HG02610 (cell line): ENCODE results near the gene MAMDC2.

Source experiments
- ATAC-seq: cut with Tn5 transposase; IDR thresholded peaks from one replicate; pipeline ENCODE4 v1.9.1; 2021; ENCODE audit warnings: mild to moderate bottlenecking, moderate library complexity; ENCODE audit not compliant: unreplicated experiment

The MAMDC2 gene

DNA sequence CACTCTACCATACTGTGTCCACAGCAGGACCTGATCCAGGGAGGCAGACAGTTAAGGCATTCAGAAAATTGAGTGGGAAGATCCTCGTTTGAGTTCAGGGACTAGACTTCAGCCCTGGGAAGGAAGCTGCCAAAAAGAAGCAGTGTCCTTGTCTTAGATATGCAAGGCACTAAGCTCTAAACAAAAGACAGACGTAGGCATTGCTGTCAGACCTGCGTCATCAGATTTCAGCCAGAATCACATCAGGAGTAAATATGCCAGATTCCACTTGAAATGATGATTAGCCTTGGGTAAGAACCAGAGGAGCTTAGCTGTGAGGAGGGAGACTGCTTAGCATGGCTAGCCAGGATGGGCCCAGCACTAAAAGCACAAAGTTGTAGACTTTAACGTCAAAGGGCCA is 56.7 kb downstream of the MAMDC2 start:
- no peak for ATAC-seq

DNA sequence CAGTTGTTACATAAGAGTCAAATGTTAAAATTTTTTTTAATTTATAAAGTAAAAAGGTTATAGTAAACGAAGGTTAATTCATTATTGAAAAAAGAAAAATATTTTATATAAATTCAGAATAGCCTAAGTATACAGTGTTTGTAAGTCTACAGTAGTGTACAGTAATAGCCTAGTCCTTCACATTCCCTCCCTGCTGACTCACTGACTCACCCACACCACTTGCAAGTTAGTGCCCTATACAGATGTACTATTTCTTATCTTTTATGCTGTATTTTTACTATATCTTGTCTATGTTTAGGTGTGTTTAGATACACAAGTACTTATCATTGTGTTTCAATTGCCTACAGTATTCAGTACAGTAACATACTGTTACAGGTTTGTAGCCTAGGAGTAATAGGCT is 57.6 kb downstream of the MAMDC2 start:
- ATAC-seq: no peak

GRCh38 chr9:70105147-70105546 is 61.5 kb downstream of the MAMDC2 start:
- no peak for ATAC-seq

- no peak for ATAC-seq
Observed at GRCh38 chr9:70106571-70106970, 62.9 kb downstream of the MAMDC2 start.

- ATAC-seq: no peak
Observed at GRCh38 chr9:70107558-70107957, 63.9 kb downstream of the MAMDC2 start.

GRCh38 chr9:70108181-70108580 is 64.5 kb downstream of the MAMDC2 start:
- ATAC-seq: no peak

DNA sequence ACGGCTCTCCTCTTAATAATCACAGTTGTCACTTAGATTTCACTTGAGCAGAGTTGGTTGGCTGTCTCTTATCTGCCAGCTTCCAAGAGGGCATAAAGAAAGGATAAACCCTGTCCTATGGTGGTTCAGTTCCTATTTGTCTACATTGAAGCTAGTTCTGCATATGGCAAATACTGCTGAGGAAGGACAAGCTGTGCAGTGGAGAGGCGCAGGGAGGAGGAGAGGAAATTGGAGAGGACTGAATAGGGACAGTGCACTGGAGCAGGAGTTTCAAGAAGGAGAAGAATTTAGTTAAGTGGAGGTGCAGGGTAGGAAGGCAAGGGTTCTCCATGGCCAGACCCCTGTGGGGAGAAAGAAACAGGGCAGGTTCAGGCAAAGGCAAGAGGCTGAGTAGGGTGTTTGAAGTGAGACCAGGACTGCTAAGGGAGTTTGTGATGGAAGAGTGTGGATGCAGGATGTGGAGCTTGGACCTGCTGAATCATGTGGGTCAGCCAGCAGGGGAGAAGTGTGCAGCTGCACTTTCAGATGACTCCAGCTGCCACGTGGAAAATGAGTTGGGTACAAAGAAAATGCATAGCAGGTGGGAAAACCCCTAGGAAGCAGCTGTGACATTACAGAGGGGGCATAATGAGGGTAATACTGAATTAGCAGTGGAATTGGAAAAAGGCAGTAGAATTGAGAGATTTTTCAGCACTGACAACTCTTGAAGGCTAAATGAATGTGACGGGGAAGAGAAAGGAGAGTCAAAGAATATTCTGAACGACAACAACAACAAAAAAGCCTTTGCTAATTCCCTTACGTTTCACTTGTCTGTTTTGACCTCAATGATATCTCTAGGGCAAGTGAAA is 66.8 kb downstream of the MAMDC2 start:
- ATAC-seq: peak; percentile 38

DNA sequence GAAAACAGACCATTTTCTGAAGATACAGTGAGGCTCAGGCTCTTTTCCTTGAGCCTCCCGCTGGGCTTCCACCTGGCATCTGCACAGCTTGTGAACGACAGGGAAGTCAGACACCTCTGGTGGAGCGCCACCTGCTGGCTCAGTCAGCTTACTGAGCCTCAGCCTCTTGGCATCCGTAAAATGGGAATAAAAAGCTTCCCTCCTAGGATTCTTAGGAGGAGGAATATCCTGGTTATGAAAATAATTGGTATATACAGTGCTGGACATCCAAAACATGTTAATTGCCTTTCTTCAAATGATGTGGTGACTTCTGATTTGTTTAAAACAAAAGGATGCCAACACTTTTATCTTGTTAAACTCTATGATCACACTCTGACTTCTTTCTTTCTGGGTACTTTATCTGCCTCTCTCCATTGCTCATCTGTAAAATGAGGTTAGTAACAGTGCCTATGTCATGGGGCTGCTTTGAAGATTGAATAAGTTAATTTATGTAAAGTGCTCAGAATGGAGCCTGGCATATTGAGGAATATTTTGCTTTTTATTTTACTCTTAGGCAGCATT is 67.5 kb downstream of the MAMDC2 start:
- ATAC-seq: peak; percentile 78

GRCh38 chr9:70111641-70112236 is 68.1 kb downstream of the MAMDC2 start:
- no peak for ATAC-seq

- no peak for ATAC-seq
Observed at GRCh38 chr9:70112981-70113380, 69.3 kb downstream of the MAMDC2 start.

DNA sequence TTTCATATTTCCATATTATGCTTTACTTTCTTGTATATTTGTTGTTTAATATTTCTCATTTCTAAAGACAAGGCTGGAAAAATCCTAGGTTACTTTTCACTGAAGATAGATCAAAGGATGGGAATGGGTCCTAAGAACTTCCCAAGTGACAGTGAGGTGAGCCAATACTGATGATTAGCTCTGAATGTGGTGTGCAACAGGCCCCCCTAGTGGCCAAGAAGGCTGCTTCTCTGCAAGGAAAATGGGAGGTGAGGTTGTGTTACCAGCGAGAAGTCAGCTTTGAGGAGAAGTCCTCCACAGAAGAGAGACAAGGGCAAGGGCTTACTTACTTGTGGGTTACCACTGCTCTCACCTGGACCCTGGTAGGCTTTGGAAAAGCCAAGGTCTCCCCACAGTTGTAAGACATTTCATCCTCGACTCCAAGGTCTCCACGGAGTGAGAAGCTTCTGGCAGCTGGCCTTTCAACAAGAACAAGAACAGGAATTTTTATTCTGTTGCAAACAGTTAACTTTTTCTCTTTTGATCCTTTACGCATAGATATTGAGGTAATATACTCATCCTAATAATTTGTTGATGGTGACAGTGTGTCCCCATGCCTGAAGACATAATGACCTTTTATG is 69.9 kb downstream of the MAMDC2 start:
- ATAC-seq: peak; percentile 63

DNA sequence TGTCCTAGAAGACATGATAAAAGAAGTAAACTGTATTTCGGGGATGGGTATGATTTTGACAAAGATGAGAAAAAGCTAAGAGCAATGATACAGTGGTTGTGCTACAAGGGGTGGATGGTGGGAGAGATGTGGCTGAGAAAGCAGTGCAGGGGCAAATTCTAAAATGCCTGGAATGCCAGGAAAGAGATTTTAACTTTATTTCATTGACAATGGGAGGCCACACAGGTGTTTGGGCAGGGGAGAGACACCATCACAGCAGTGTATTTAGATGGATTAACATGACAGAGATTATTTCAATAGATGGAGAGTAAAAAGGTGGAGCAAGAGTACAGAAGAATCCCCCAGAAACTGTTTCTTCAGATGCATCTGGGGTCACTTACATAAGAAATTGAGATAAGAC is 71.2 kb downstream of the MAMDC2 start:
- ATAC-seq: no peak

GRCh38 chr9:70117835-70118319 is 74.2 kb downstream of the MAMDC2 start:
- ATAC-seq: no peak

- ATAC-seq: no peak
Observed at GRCh38 chr9:70119786-70120185, 76.1 kb downstream of the MAMDC2 start.

DNA sequence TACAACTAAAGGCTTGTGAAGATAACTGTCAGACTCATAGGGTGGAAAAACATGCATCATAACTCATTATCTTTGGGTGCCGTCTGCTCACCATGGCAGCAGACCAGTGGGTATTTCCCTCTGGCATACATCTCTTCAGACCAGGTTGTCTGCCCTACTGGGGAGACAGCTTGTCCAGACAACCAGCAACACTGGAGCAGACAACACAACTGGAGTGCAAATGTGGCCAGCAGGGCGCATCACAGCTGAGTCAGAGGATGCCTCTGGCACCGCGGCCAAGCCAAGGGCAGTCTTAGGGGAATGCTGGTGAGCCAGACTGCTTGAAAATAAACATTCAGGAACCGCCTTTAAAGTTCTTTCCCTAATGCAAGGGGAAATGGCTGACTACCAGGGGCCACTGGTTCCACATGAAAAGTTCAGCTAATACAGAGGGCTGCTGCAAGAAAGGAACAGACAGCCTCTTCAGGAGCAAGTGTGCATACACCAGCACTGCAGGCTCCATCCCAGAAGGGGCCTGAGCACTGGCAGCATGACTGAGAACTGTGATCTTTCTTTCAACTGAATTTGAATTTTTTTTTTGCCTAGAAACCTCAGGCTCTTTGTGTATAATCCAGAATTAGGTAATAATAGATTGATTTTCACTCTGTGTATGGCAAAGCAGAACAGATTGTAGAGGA is 77.3 kb downstream of the MAMDC2 start:
- no peak for ATAC-seq

DNA sequence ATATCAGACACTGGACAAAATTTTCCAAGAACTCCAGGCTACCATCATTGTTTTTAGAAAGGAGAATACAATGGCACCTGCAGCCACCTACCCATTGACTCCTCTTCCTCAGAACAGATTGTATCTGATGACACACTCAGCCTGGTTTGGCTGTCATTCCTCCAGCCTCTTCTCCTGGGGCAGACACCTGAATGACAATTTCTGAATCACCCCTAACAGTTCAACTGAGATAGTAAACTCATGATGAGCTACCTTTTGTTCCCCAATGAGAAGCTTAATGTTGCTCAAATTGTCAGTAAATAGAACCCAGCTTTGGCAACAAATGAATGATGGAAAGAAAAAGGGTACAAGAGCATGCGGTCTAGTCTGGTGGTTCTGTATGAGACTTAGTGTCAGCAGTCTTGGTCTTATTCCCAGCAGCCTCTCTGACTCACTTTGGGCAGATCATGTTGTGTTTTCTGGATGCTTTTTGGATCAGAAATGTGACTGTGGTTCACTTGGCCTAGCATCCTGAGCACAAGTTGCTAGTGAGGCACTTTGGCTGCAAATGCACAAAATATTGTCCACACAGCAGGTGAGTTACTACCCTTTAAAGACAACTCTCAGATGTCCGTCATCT is 78.3 kb downstream of the MAMDC2 start:
- no peak for ATAC-seq

- ATAC-seq: no peak
Observed at GRCh38 chr9:70123695-70124094, 80.0 kb downstream of the MAMDC2 start.

DNA sequence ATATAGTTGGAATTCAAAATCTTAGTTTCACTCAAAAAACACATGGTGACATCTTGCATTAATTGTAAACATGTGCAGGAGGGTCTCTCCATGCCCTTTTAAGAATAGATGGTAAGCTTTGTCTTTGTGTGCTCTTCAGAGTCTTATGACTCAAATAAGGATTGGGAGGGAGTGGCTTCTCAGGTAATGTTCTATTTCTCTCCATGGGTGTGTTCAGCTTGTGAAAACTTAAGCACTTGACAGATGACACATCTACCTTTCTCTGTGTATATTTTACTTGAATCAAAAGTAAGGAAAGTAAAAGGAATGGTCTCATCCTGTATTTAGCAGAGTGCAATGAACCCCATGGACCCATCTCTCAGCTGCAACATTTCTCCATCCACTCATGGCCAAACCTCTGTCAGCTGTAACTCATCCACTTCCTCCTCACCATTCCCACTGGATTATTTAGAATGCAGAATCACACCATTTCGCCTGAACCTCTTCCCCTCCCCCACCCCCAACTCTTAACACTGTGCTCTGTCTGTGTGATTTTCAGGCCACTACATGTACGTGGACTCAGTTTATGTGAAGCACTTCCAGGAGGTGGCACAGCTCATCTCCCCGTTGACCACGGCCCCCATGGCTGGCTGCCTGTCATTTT is 82.1 kb downstream of the MAMDC2 start:
- no peak for ATAC-seq

GRCh38 chr9:70127036-70127435 is 83.4 kb downstream of the MAMDC2 start:
- no peak for ATAC-seq
